Thoracic aorta (tissue), 2 donors: ENCODE measurements around the gene TEDC1. TPM values are rescaled to one million over a fixed set of nuclear protein-coding genes. Genes with fewer than 3 reads are reported as not detected.

ENCODE experiments used
- ATAC-seq: fragments of 150-250 bp; one replicate; pipeline ENCODE4 v1.8.0; 2017; ENCODE audit warnings: low read depth; ENCODE audit not compliant: insufficient number of reproducible peaks, low FRiP score
- DNase-seq: peaks from one replicate; pipeline ENCODE4 v3.0.0-alpha.2; 2020; ENCODE audit warnings: low spot score
- H3K27ac ChIP-seq, 2 donors: fragments of 200-600 bp; sonication (generic); 1 replicate in 1 of 2; 2 replicates in 1 of 2; pipeline ENCODE4 v1.5.1; 2016; ENCODE audit warnings: mild to moderate bottlenecking in 2 of 2, moderate library complexity in 2 of 2
- H3K27me3 ChIP-seq: fragments of 200-600 bp; sonication (generic); replicated peaks from 2 replicates; pipeline ENCODE4 v1.6.0; 2016; ENCODE audit warnings: mild to moderate bottlenecking; ENCODE audit not compliant: insufficient read depth
- H3K36me3 ChIP-seq: fragments of 200-600 bp; sonication (generic); one replicate; pipeline ENCODE4 v1.5.1; 2016
- H3K4me1 ChIP-seq, 2 donors: fragments of 200-600 bp; sonication (generic); 1 replicate in 1 of 2; 2 replicates in 1 of 2; pipeline versions ENCODE4 v1.5.1 to v1.6.0; 2016; ENCODE audit warnings: low read depth in 2 of 2, mild to moderate bottlenecking in 1 of 2; ENCODE audit not compliant: control insufficient read depth in 1 of 2
- H3K4me3 ChIP-seq: fragments of 200-600 bp; sonication (generic); 2 replicates; pipeline ENCODE4 v1.5.1; 2016; ENCODE audit warnings: mild to moderate bottlenecking
- H3K9me3 ChIP-seq: fragments of 200-600 bp; sonication (generic); 2 replicates; pipeline ENCODE4 v1.5.1; 2016
- total RNA-seq, 2 donors: library from RNA; depleted of rRNA; stranded (reverse); fragments of >200 nt; gene quantifications; one replicate each; pipeline versions ENCODE4 v1.1.0 to v1.2.3, GENCODE V29; 2016
- TF ChIP-seq, protein P1 (sequence below): fragments of 200-600 bp; sonication (generic); IDR thresholded peaks from one replicate; pipeline ENCODE4 v1.5.1; 2019; ENCODE audit warnings: antibody characterized with exemption

The TEDC1 gene, protein sequence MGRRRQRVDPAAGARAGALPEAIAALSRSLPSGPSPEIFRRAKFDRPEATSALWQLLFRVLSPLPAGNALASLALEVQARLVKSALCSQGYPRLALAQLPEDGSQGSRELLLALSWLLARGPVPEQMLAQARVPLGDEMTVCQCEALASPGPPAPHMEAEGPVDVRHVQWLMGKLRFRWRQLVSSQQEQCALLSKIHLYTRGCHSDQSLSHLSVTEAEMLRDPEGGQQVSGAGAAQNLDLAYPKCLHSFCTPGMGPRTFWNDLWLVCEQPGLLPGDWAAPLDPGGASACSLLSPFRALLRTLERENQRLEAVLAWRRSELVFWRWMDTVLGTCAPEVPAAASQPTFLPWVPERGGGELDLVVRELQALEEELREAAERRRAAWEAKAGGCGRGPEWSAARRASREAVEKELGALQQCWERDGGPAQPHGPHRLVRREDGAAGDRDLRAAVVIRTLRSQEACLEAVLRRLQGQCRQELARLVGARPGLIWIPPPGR
- total RNA-seq, result 10 to 100 TPM in 1 of 2 donors, 1 to 10 TPM in 1; 7.8 to 42.1 TPM

DNA sequence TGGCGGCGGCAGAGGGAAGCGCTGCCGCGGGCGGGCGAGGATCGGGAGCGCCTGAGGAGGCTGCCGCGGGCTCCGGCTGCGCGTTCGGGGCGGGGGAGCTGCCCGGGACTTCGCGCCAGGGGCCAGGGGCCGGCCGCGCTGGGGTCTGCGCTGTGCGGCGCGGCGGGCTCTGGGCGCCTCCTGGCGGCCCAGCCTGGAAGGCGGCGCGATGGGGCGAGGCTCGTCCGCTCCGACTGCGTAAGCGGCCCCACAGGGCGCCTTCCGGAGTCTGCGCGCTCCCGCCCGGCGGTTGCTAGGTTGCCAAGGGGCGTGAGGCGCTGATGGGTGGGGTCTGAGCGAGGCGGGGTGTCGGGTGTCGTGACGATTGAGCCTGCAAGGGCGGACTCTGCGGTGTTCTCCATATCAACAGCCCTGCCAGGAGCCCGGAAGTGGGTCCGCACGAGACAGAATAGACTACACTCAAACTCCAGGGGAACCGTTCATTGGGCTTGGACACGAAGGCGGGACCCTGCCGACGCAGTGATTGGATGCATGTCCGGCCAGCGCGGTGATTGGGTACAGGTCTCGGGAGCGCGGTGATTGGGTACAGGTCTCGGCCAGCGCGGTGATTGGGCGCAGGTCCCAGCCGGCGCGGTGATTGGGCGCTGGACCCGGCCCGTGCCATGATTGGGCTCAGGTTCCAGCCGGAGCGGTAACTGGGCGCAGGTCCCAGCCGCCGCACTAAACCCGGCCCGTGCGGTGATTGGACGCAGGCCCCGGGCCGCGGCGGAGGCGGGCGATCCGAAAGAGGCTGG is at the start of gene TEDC1:
Gene TEDC1, plus strand, starts transcription at position 675 of the 794 bp plus-strand sequence. CDS start 130 bp downstream, outside the sequence.
- peak; percentile 100 for DNase-seq
- no peaks in the 10 kb centered on the region for H3K9me3 ChIP-seq
- H3K4me3 ChIP-seq, result peak within 1 kb of the TSS; percentile 82
- peak; percentile 88 for ATAC-seq
- H3K4me1 ChIP-seq, result peaks cover 19 to 59% of the 10 kb centered on the region in 2 donors
- peak within 1 kb of the TSS; percentile 83 to 100 for H3K27ac ChIP-seq
- H3K27me3 ChIP-seq, result no peaks in the 10 kb centered on the region
- H3K36me3 ChIP-seq, result no peaks in the 10 kb centered on the region
- TF ChIP-seq, protein P1, sequence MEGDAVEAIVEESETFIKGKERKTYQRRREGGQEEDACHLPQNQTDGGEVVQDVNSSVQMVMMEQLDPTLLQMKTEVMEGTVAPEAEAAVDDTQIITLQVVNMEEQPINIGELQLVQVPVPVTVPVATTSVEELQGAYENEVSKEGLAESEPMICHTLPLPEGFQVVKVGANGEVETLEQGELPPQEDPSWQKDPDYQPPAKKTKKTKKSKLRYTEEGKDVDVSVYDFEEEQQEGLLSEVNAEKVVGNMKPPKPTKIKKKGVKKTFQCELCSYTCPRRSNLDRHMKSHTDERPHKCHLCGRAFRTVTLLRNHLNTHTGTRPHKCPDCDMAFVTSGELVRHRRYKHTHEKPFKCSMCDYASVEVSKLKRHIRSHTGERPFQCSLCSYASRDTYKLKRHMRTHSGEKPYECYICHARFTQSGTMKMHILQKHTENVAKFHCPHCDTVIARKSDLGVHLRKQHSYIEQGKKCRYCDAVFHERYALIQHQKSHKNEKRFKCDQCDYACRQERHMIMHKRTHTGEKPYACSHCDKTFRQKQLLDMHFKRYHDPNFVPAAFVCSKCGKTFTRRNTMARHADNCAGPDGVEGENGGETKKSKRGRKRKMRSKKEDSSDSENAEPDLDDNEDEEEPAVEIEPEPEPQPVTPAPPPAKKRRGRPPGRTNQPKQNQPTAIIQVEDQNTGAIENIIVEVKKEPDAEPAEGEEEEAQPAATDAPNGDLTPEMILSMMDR, result peak; percentile 64

DNA sequence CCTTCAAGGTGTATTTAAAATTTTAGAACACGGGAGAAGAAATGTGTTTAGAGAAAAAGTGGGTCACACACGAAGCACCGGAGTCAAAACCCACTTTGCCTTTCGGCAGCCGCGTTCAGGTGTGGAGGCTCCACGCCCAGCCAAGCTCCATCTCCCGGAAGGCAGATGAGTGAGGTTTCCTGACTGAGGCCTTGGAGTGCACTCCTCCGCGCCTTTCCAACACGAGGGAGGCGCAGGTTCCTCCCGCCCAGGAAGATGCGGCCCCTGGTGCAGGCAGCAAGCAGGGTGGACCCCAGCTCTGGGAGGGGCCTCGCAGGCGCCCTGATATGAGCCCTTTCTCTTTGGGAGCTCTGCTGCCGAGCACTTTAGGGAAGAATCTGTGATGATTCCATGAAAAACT is 48.9 kb upstream of the TEDC1 start:
- no peak overlapping the region for H3K4me3 ChIP-seq
- no peak overlapping the region for H3K27ac ChIP-seq
- DNase-seq (no peak), ATAC-seq (no peak)
- H3K4me1 ChIP-seq, result peaks cover 0 to 6% of the 10 kb centered on the region in 2 donors
- H3K36me3 ChIP-seq, result peaks cover 9% of the 10 kb centered on the region
- no peaks in the 10 kb centered on the region for H3K9me3 ChIP-seq
- no peaks in the 10 kb centered on the region for H3K27me3 ChIP-seq
- TF ChIP-seq, protein P1, result no peak

DNA sequence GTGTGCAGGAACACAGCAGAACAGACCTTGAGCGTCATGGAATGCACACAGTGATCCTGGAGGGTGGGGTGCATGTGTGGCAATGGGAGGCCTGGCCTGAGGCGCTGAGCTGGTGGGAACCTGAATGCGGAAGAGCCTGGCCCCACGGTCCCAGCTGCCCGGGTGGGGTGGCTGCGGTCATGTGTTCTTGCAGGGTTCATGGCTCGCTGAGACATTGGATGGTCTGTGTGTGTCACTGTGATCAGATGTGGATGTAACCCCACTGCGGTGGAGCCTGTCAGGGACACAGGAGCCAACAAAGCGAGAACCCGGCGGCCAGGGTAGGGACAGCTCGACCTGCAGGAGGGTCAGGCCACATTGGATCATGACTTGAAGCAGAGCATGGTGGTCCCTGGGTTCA is 48.2 kb upstream of the TEDC1 start:
- Histone ChIP-seq H3K9me3 (no peaks in the 10 kb centered on the region), H3K4me3 (no peak overlapping the region), H3K4me1 (peaks cover 0 to 4% of the 10 kb centered on the region in 2 donors), H3K36me3 (peaks cover 9% of the 10 kb centered on the region), H3K27me3 (no peaks in the 10 kb centered on the region), H3K27ac (no peak overlapping the region)
- no peak for DNase-seq
- TF ChIP-seq, protein P1, result no peak
- no peak for ATAC-seq

DNA sequence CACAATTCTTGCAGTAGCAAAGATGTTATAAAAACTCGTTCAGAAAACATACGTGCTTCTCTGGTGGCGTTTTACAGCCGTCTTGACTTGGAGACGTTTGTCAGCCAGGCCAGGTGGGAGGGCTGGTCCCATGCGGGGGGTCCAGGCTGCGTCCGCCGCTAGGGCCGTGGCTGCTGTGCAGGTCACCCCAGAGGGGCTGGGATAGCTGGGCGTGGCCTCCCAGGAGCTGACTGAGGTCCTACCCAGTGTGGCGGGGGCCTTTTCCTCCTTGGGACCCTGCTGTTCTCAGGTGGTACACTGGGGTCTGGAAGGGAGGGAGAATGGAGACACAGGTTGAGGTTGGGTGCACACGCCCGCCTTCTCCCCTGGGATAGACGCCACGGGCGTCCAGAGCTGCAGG is 46.2 kb upstream of the TEDC1 start:
- Histone ChIP-seq H3K9me3 (no peaks in the 10 kb centered on the region), H3K4me1 (peaks cover 0 to 15% of the 10 kb centered on the region in 2 donors), H3K27me3 (no peaks in the 10 kb centered on the region), H3K36me3 (peaks cover 11% of the 10 kb centered on the region), H3K4me3 (no peak overlapping the region), H3K27ac (no peak overlapping the region)
- TF ChIP-seq, protein P1, result no peak
- no peak for DNase-seq
- no peak for ATAC-seq

DNA sequence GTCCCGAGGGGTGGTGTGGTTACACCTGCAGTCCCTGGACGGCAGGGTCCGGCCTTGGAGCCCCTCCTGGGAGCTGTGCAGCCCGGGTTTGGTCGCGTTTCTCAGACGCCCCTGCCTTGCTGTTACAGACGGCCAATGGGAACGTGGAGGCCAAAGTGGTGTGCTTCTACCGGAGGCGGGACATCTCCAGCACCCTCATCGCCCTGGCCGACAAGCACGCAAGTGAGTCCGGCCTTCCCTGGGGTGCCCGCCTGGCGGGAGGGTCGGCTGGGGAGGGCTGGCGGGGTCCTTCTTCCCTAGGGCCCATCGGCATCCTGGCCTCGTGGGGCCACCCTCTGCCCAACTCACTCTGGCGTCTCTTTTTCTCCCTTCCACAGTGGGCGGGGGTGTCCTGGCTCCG is 45.8 kb upstream of the TEDC1 start:
- H3K36me3 ChIP-seq, result peaks cover 15% of the 10 kb centered on the region
- H3K4me3 ChIP-seq, result no peak overlapping the region
- H3K4me1 ChIP-seq, result peaks cover 0 to 15% of the 10 kb centered on the region in 2 donors
- TF ChIP-seq, protein P1, result no peak
- ATAC-seq (no peak), DNase-seq (no peak)
- no peak overlapping the region for H3K27ac ChIP-seq
- no peaks in the 10 kb centered on the region for H3K27me3 ChIP-seq
- H3K9me3 ChIP-seq, result no peaks in the 10 kb centered on the region
